Kidney epithelial cell (primary cell): ENCODE measurements around the gene BLTP3A. TPM values are rescaled to one million over a fixed set of nuclear protein-coding genes. Genes with fewer than 3 reads are reported as not detected.

Experiments
- DNase-seq: peaks from one replicate; pipeline ENCODE4 v3.0.0-alpha.2; 2010; ENCODE audit warnings: low read depth
- H3K27me3 ChIP-seq: 2 replicates; pipeline ENCODE4 v1.6.0; 2011; ENCODE audit warnings: low read length; ENCODE audit not compliant: control insufficient read depth, insufficient read depth
- H3K36me3 ChIP-seq: 2 replicates; pipeline ENCODE4 v1.5.1; 2011; ENCODE audit warnings: low read length; ENCODE audit not compliant: control insufficient read depth, insufficient read depth
- H3K4me3 ChIP-seq: 2 replicates; pipeline ENCODE4 v1.5.1; 2011; ENCODE audit warnings: low read depth, mild to moderate bottlenecking, control low read depth, low read length
- CTCF ChIP-seq: IDR thresholded peaks from 2 replicates; pipeline ENCODE4 v1.5.1; 2011; ENCODE audit warnings: mild to moderate bottlenecking, moderate library complexity, low read length, control low read depth, inconsistent platforms; ENCODE audit not compliant: insufficient read depth, poor library complexity, severe bottlenecking
- total RNA-seq: library from RNA; depleted of rRNA; stranded (reverse); fragments of >200 nt; gene quantifications from 2 replicates; pipeline ENCODE4 v1.2.3, GENCODE V29; 2015

The BLTP3A gene
- total RNA-seq, 1 donor from 2014 or later = 17.0 TPM

- no peak for TF ChIP-seq CTCF
- Histone ChIP-seq H3K36me3 (peaks cover 2% of the 10 kb centered on the region), H3K4me3 (no peak overlapping the region), H3K27me3 (no peaks in the 10 kb centered on the region)
- no peak for DNase-seq
These were observed 44.6 kb downstream of the BLTP3A start for GRCh38 chr6:34836451-34836850.

DNA sequence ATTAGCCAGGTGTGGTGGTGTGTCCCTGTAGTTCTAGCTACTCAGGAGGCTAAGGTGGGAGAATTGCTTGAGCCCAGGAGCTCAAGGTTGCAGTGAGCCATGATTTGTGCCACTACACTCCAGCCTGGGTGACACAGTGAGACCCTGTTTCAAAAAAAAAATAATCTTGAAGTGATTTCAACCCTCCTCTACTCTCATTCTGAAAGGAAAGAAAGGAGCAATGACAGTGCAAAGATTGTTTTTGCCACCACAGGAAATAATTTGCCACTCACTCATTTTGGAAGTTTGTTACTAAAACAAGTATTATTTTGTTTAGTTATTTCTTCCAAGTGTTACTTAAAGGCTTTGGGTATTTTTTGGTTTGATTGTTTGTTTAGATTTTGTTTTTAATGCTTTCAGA, 45.6 kb downstream of the BLTP3A start:
- no peak for TF ChIP-seq CTCF
- no peak overlapping the region for H3K4me3 ChIP-seq
- peaks cover 2% of the 10 kb centered on the region for H3K36me3 ChIP-seq
- no peaks in the 10 kb centered on the region for H3K27me3 ChIP-seq
- DNase-seq = no peak

DNA sequence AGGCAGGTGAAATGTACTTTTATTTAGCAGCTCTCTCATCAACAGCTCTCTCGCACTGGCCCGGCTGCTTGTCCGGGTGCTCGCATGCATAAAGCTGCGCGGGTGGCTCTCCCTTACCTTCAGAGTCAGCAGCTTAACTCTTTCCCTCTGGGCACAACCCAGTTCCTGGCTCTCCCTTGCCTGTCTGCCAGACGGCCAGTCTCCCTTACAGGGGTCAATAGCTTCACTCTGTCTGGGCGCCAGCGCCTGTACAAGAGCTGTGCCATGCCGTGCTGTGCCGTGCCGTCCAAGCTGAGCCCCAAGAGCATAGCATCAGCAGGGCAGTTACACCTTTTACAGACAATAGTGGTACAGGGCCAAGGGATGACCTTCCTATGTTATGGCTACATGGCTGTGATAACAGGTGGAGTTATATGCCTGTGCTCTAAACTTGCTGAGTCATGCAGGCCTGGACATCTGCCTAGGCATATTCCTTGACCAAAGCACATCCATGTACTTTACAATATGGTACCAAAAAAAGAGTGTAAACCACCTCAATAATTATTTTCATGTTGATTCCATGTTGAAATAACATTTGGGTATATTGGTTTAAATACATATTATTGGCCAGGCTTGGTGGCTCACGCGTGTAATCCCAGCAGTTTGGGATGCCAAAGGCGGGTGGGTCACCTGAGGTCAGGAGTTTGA, 47.9 kb downstream of the BLTP3A start:
- no peaks in the 10 kb centered on the region for H3K27me3 ChIP-seq
- no peak for DNase-seq
- no peak for TF ChIP-seq CTCF
- H3K36me3 ChIP-seq = peaks cover 2% of the 10 kb centered on the region
- no peak overlapping the region for H3K4me3 ChIP-seq

Other genes with a start within 250 kb of the BLTP3A start
- not detected in 2 replicates for gene SPDEF, start 235.8 kb upstream of the BLTP3A start, total RNA-seq
- gene ILRUN, start 95.3 kb upstream of the BLTP3A start, total RNA-seq = 37.9 and 39.8 TPM in 2 replicates
- 128 and 150 TPM in 2 replicates for gene SNRPC, start 34.6 kb upstream of the BLTP3A start, total RNA-seq
- 22.5 and 27.5 TPM in 2 replicates for gene TAF11, start 96.0 kb downstream of the BLTP3A start, total RNA-seq
- 18.1 and 20.2 TPM in 2 replicates for gene ANKS1A, start 97.2 kb downstream of the BLTP3A start, total RNA-seq